NCI-H187 treated with DMSO at 0.1 percent for 48 hours (cell line): ENCODE measurements around the gene TBR1.

ENCODE experiments used
- DNase-seq: peaks from one replicate; lab custom pipeline; 2025; lab: John Stamatoyannopoulos, UW

TBR1 gene

GRCh38 chr2:161415034-161415986 lies 787 bp upstream of the TBR1 start:
- no peak for DNase-seq

- no peak for DNase-seq
Observed at GRCh38 chr2:161416708-161417437, 776 bp downstream of the TBR1 start.

- DNase-seq, result no peak
Observed at GRCh38 chr2:161417438-161418274, 1.6 kb downstream of the TBR1 start.

GRCh38 chr2:161418275-161418714 lies 2.2 kb downstream of the TBR1 start:
- DNase-seq, result no peak

GRCh38 chr2:161418715-161419637 lies 2.9 kb downstream of the TBR1 start:
- no peak for DNase-seq

- no peak for DNase-seq
Observed at GRCh38 chr2:161419638-161420190, 3.6 kb downstream of the TBR1 start.

- no peak for DNase-seq
Observed at GRCh38 chr2:161420406-161421074, 4.4 kb downstream of the TBR1 start.

- DNase-seq, result no peak
Observed at GRCh38 chr2:161421686-161422085, 5.6 kb downstream of the TBR1 start.

- no peak for DNase-seq
Observed at GRCh38 chr2:161422816-161423403, 6.8 kb downstream of the TBR1 start.

- no peak for DNase-seq
Observed at GRCh38 chr2:161423421-161424393, 7.6 kb downstream of the TBR1 start.

GRCh38 chr2:161424394-161424769 lies 8.3 kb downstream of the TBR1 start:
- DNase-seq, result no peak

- DNase-seq, result no peak
Observed at GRCh38 chr2:161424891-161425727, 9.0 kb downstream of the TBR1 start.

GRCh38 chr2:161425728-161426454 lies 9.8 kb downstream of the TBR1 start:
- DNase-seq, result no peak

GRCh38 chr2:161426455-161426921 lies 10.4 kb downstream of the TBR1 start:
- no peak for DNase-seq

- no peak for DNase-seq
Observed at GRCh38 chr2:161426922-161427663, 11.0 kb downstream of the TBR1 start.
